IMR-90 (cell line): ENCODE data around the gene PLD6. TPM values are rescaled to one million over a fixed set of nuclear protein-coding genes. Genes with fewer than 3 reads are reported as not detected.

ENCODE experiments used
- ATAC-seq: fragments of 200-7000 bp; cut with Tn5 transposase; 2 replicates; pipeline ENCODE4 v1.9.1; 2020; ENCODE audit warnings: low read depth, mild to moderate bottlenecking, moderate library complexity
- BruUV-seq: library from RNA; stranded (reverse); fragments of 400-500 nt; replicated peaks from 2 replicates; lab custom pipeline; 2021; lab: Mats Ljungman, UMichigan
- CTCF ChIA-PET: fragments of 300-600 bp; formaldehyde crosslinking; extraction: SDS; loops from one replicate; lab custom pipeline; 2021; ENCODE audit warnings: antibody characterized with exemption; lab: Yijun Ruan, JAX
- POLR2A ChIA-PET: fragments of 300-600 bp; sonication (Branson Sonifier 250); formaldehyde crosslinking; loops from one replicate; lab custom pipeline; 2022; ENCODE audit warnings: antibody characterized with exemption; ENCODE audit not compliant: unreplicated experiment; lab: Charles Lee
- DNase-seq: peaks from one replicate; pipeline ENCODE4 v3.0.0; 2013
- H2AFZ ChIP-seq: replicated peaks from 2 replicates; pipeline ENCODE3; 2013; ENCODE audit warnings: low read length, mild to moderate bottlenecking; ENCODE audit not compliant: poor library complexity
- H2AK5ac ChIP-seq: 2 replicates; pipeline ENCODE4 v1.6.1; 2013; ENCODE audit warnings: low read depth, low read length, inconsistent platforms
- H2AK9ac ChIP-seq: replicated peaks from 2 replicates; pipeline ENCODE3; 2013; ENCODE audit warnings: mild to moderate bottlenecking, low read depth, low read length, moderate library complexity; ENCODE audit not compliant: poor library complexity
- H2BK120ac ChIP-seq: 2 replicates; pipeline ENCODE4 v1.6.1; 2013; ENCODE audit warnings: low read depth, low read length, inconsistent platforms
- H2BK15ac ChIP-seq: 3 replicates; pipeline ENCODE4 v1.6.1; 2013; ENCODE audit warnings: low read depth, low read length, inconsistent platforms
- H2BK20ac ChIP-seq: 2 replicates; pipeline ENCODE4 v1.6.1; 2013; ENCODE audit warnings: low read depth, mild to moderate bottlenecking, inconsistent platforms, low read length, moderate library complexity
- H2BK5ac ChIP-seq: 2 replicates; pipeline ENCODE4 v1.6.1; 2013; ENCODE audit warnings: mild to moderate bottlenecking, low read depth, low read length, inconsistent platforms; ENCODE audit not compliant: poor library complexity, severe bottlenecking
- H3K14ac ChIP-seq: replicated peaks from 2 replicates; pipeline ENCODE4 v1.6.1; 2013; ENCODE audit warnings: low read depth, low read length, inconsistent platforms
- H3K18ac ChIP-seq: 2 replicates; pipeline ENCODE4 v1.6.1; 2013; ENCODE audit warnings: low read depth, low read length, control low read depth
- H3K23ac ChIP-seq: 2 replicates; pipeline ENCODE4 v1.6.1; 2013; ENCODE audit warnings: low read depth, low read length, inconsistent platforms
- H3K27ac ChIP-seq: 2 replicates; pipeline ENCODE4 v1.5.1; 2013; ENCODE audit warnings: mild to moderate bottlenecking, control low read depth, low read length; ENCODE audit not compliant: insufficient read depth
- H3K27me3 ChIP-seq: 2 replicates; pipeline ENCODE4 v1.6.1; 2013; ENCODE audit warnings: low read length; ENCODE audit not compliant: control insufficient read depth, insufficient read depth
- H3K36me3 ChIP-seq: 2 replicates; pipeline ENCODE4 v1.6.1; 2013; ENCODE audit warnings: low read length, mixed read lengths; ENCODE audit not compliant: control insufficient read depth, insufficient read depth
- H3K4ac ChIP-seq: 2 replicates; pipeline ENCODE4 v1.6.1; 2013; ENCODE audit warnings: low read depth, low read length, inconsistent platforms
- H3K4me1 ChIP-seq: 2 replicates; pipeline ENCODE4 v1.6.1; 2013; ENCODE audit warnings: low read length, mixed read lengths; ENCODE audit not compliant: control insufficient read depth, insufficient read depth
- H3K4me2 ChIP-seq: 2 replicates; pipeline ENCODE4 v1.6.1; 2013; ENCODE audit warnings: low read depth, mild to moderate bottlenecking, control low read depth, low read length, moderate library complexity
- H3K4me3 ChIP-seq: 2 replicates; pipeline ENCODE4 v1.5.1; 2013; ENCODE audit warnings: low read depth, mild to moderate bottlenecking, control low read depth, low read length, moderate library complexity; ENCODE audit not compliant: insufficient read depth
- H3K56ac ChIP-seq: 2 replicates; pipeline ENCODE4 v1.6.1; 2013; ENCODE audit warnings: low read length, inconsistent platforms; ENCODE audit not compliant: insufficient read depth; ENCODE audit errors: extremely low read depth
- H3K79me1 ChIP-seq, 2 experiments: 2 replicates each; pipeline ENCODE4 v1.6.1; 2013; ENCODE audit warnings: low read length in 2 of 2, inconsistent platforms in 1 of 2, low read depth in 1 of 2
- H3K9ac ChIP-seq: 2 replicates; pipeline ENCODE4 v1.6.1; 2013; ENCODE audit warnings: low read depth, low read length, control low read depth
- H3K9me1 ChIP-seq: 2 replicates; pipeline ENCODE4 v1.6.1; 2013; ENCODE audit warnings: low read length, inconsistent platforms; ENCODE audit not compliant: insufficient read depth
- H3K9me3 ChIP-seq: 2 replicates; pipeline ENCODE4 v1.6.1; 2013; ENCODE audit warnings: low read length; ENCODE audit not compliant: control insufficient read depth, insufficient read depth
- H4K20me1 ChIP-seq: 2 replicates; pipeline ENCODE4 v1.6.1; 2013; ENCODE audit warnings: low read length, inconsistent platforms; ENCODE audit not compliant: insufficient read depth
- H4K5ac ChIP-seq: 2 replicates; pipeline ENCODE4 v1.6.1; 2013; ENCODE audit warnings: mild to moderate bottlenecking, low read depth, low read length, control low read depth
- H4K8ac ChIP-seq, 2 experiments: 2 replicates each; pipeline ENCODE4 v1.6.1; 2013; ENCODE audit warnings: low read depth in 2 of 2, low read length in 2 of 2, control low read depth in 1 of 2, inconsistent platforms in 1 of 2
- H4K91ac ChIP-seq: 2 replicates; pipeline ENCODE4 v1.6.1; 2013; ENCODE audit warnings: low read depth, low read length, inconsistent platforms; ENCODE audit not compliant: insufficient read depth
- BHLHE40 ChIP-seq: fragments of 150-350 bp; IDR thresholded peaks from 2 replicates; pipeline ENCODE4 v1.6.1; 2016; ENCODE audit warnings: mild to moderate bottlenecking, low read depth, low read length
- CEBPB ChIP-seq: IDR thresholded peaks from 2 replicates; pipeline ENCODE4 v1.6.1; 2012; ENCODE audit warnings: low read depth, low read length, improper control_type of control experiment
- CHD1 ChIP-seq: IDR thresholded peaks from 2 replicates; pipeline ENCODE4 v1.6.1; 2012; ENCODE audit warnings: low read depth, low read length, improper control_type of control experiment
- CTCF ChIP-seq: conservative IDR thresholded peaks from 2 replicates; pipeline ENCODE4 v1.5.1; 2012; ENCODE audit warnings: mild to moderate bottlenecking, low read depth, low read length, improper control_type of control experiment
- ELK1 ChIP-seq: fragments of 150-350 bp; IDR thresholded peaks from 2 replicates; pipeline ENCODE4 v1.6.1; 2016; ENCODE audit warnings: low read depth, mild to moderate bottlenecking, low read length, moderate library complexity, borderline replicate concordance
- FOS ChIP-seq: fragments of 150-350 bp; IDR thresholded peaks from 2 replicates; pipeline ENCODE4 v1.6.1; 2016; ENCODE audit warnings: low read depth, low read length
- MAFK ChIP-seq: IDR thresholded peaks from 2 replicates; pipeline ENCODE4 v1.6.1; 2012; ENCODE audit warnings: low read depth, low read length, improper control_type of control experiment
- MAZ ChIP-seq: IDR thresholded peaks from 2 replicates; pipeline ENCODE4 v1.6.1; 2012; ENCODE audit warnings: low read depth, mild to moderate bottlenecking, low read length, improper control_type of control experiment, moderate library complexity, borderline replicate concordance
- MXI1 ChIP-seq: IDR thresholded peaks from 2 replicates; pipeline ENCODE4 v1.6.1; 2012; ENCODE audit warnings: low read depth, mild to moderate bottlenecking, low read length, moderate library complexity, borderline replicate concordance
- POLR2A ChIP-seq: IDR thresholded peaks from 2 replicates; pipeline ENCODE4 v1.6.1; 2012; ENCODE audit warnings: mild to moderate bottlenecking, low read depth, low read length
- RAD21 ChIP-seq: IDR thresholded peaks from 2 replicates; pipeline ENCODE4 v1.6.1; 2012; ENCODE audit warnings: low read length, improper control_type of control experiment
- RCOR1 ChIP-seq: IDR thresholded peaks from 2 replicates; pipeline ENCODE4 v1.6.1; 2012; ENCODE audit warnings: mild to moderate bottlenecking, low read length, improper control_type of control experiment; ENCODE audit not compliant: insufficient replicate concordance
- RFX5 ChIP-seq: IDR thresholded peaks from 2 replicates; pipeline ENCODE4 v1.8.0; 2012; ENCODE audit warnings: low read depth, mild to moderate bottlenecking, low read length, moderate library complexity
- SMC3 ChIP-seq: fragments of 150-350 bp; IDR thresholded peaks from 2 replicates; pipeline ENCODE4 v1.6.1; 2016; ENCODE audit warnings: low read depth, mild to moderate bottlenecking, antibody characterized with exemption, low read length, moderate library complexity
- USF2 ChIP-seq: fragments of 150-350 bp; IDR thresholded peaks from 2 replicates; pipeline ENCODE4 v1.6.1; 2017; ENCODE audit warnings: mild to moderate bottlenecking, antibody characterized with exemption, low read length, low read depth
- WGBS, 2 experiments: methylation state at CpG; one replicate each; pipeline versions ENCODE4 v1.1.5 to v1.1.7; 2013; ENCODE audit warnings: missing lambda C conversion rate in 2 of 2; ENCODE audit not compliant: insufficient read length in 1 of 2; ENCODE audit errors: extremely low coverage in 2 of 2; 5-methylcytosine and 5-hydroxymethylcytosine counted together
- dilution Hi-C: fragments of 300-500 bp; cut with HindIII; formaldehyde crosslinking; loops from one replicate; pipeline ENCODE4 v1.14.3; 2018; ENCODE audit warnings: low sequenced_read_pairs; ENCODE audit not compliant: unreplicated experiment
- in situ Hi-C: fragments of 300-500 bp; cut with MboI; formaldehyde crosslinking; loops from 3 replicates; pipeline ENCODE4 v1.14.3; 2019; ENCODE audit warnings: low sequenced_read_pairs, inconsistent platforms, mixed read lengths
- intact Hi-C: fragments of 100-400 bp; cut with micrococcal nuclease; formaldehyde crosslinking; loops from 2 replicates; pipeline ENCODE4 v1.10.0; 2022
- polyA plus RNA-seq, 3 experiments: library from polyadenylated mRNA; depleted of rRNA; stranded (reverse); fragments of >200 nt; gene quantifications; 2 replicates each; pipeline ENCODE4 v1.2.3, GENCODE V29; 2012; ENCODE audit warnings: low replicate concordance in 1 of 3
- total RNA-seq: library from RNA; depleted of rRNA; stranded (reverse); fragments of >200 nt; gene quantifications from 2 replicates; pipeline ENCODE4 v1.2.3, GENCODE V29; 2012

PLD6 gene
- total and polyA plus RNA-seq, 2 of the 4 experiments (the other 2 are of a cell fraction), result 1.1 to 1.5 TPM

GRCh38 chr17:17182598-17183136, 23.5 kb downstream of the PLD6 start:
- H3K4ac ChIP-seq, result no peak overlapping the region
- no peak overlapping the region for H4K8ac ChIP-seq
- no peak overlapping the region for H3K9ac ChIP-seq
- no TSS peak for BruUV-seq
- H2BK120ac ChIP-seq, result no peak overlapping the region
- no peak overlapping the region for H2BK5ac ChIP-seq
- ATAC-seq (no peak), DNase-seq (no peak)
- CTCF ChIA-PET, result no interaction called here
- no peak overlapping the region for H3K4me3 ChIP-seq
- no peak overlapping the region for H4K91ac ChIP-seq
- no peak overlapping the region for H3K4me2 ChIP-seq
- POLR2A ChIA-PET, result no interaction called here
- no peak overlapping the region for H3K23ac ChIP-seq
- H2BK20ac ChIP-seq, result no peak overlapping the region
- H3K18ac ChIP-seq, result no peak overlapping the region
- intact Hi-C loops, result no loop called here
- no CpG with 5 or more reads among the region's 6 CpGs for WGBS, 2 experiments
- in situ Hi-C loops, result no loop called here
- no peak overlapping the region for H2AFZ ChIP-seq
- H3K27ac ChIP-seq, result no peak overlapping the region
- dilution Hi-C loops, result no loop called here
- H4K20me1 ChIP-seq, result no peaks in the 10 kb centered on the region
- no peak overlapping the region for H2BK15ac ChIP-seq
- H3K56ac ChIP-seq, result no peak overlapping the region
- peaks cover 6% of the 10 kb centered on the region for H3K9me1 ChIP-seq
- 0 out of 2 replicates have a peak, but pooled peaks cover 2% of the 10 kb centered on the region for H3K4me1 ChIP-seq
- H3K36me3 ChIP-seq, result peaks cover 55% of the 10 kb centered on the region
- H3K14ac ChIP-seq, result no peak overlapping the region
- no peaks in the 10 kb centered on the region for H3K9me3 ChIP-seq
- no peak overlapping the region for H4K5ac ChIP-seq
- H2AK9ac ChIP-seq, result no peak overlapping the region
- H3K79me1 ChIP-seq, result peaks cover 0 to 13% of the 10 kb centered on the region in 2 experiments; a peak in 3 of 4 replicates
- TF ChIP-seq FOS (no peak), MAFK (no peak), SMC3 (no peak), CTCF (no peak), MAZ (no peak), USF2 (no peak), BHLHE40 (no peak), CEBPB (no peak), MXI1 (no peak), CHD1 (no peak), RCOR1 (no peak), POLR2A (no peak), RAD21 (no peak), RFX5 (no peak), ELK1 (no peak)
- H3K27me3 ChIP-seq, result no peaks in the 10 kb centered on the region
- no peak overlapping the region for H2AK5ac ChIP-seq
